B cell (primary cell): Measurements from ENCODE around the gene SLC22A6. TPM values are rescaled to one million over a fixed set of nuclear protein-coding genes. Genes with fewer than 3 reads are reported as not detected.

Experiments used
- ATAC-seq: fragments of 200-7000 bp; cut with Tn5 transposase; one replicate; pipeline ENCODE4 v1.10.0; 2021; ENCODE audit warnings: low read depth, mild to moderate bottlenecking, moderate number of reproducible peaks, moderate library complexity
- CTCF ChIA-PET: fragments of 350-600 bp; sonication (Branson Sonifier 250); formaldehyde crosslinking; loops from one replicate; lab custom pipeline; 2021; ENCODE audit warnings: antibody characterized with exemption, inconsistent platforms; lab: Charles Lee
- POLR2A ChIA-PET: fragments of 350-600 bp; sonication (Branson Sonifier 250); formaldehyde crosslinking; loops from one replicate; lab custom pipeline; 2021; ENCODE audit warnings: antibody characterized with exemption; lab: Charles Lee
- DNase-seq: peaks from one replicate; pipeline ENCODE4 v3.0.0; 2013
- H2AFZ ChIP-seq: 2 replicates; pipeline ENCODE4 v1.6.1; 2012; ENCODE audit warnings: mild to moderate bottlenecking, low read depth, low read length; ENCODE audit not compliant: insufficient read depth, poor library complexity, severe bottlenecking
- H3K27ac ChIP-seq, 2 donors: 1 replicate in 1 of 2; 2 replicates in 1 of 2; pipeline ENCODE4 v1.5.1; 2012 to 2013; ENCODE audit warnings: low read length in 2 of 2, mild to moderate bottlenecking in 2 of 2, moderate library complexity in 1 of 2
- H3K27me3 ChIP-seq, 4 experiments: fragments of 200-600 bp in 1 of 4; sonication (generic) in 1 of 4; replicated peaks in 1 of 4; 1 replicate in 2 of 4; 2 replicates in 2 of 4; pipeline versions ENCODE4 v1.6.1 to v1.7.0; 2013 to 2016; ENCODE audit warnings: low read length in 3 of 4, mild to moderate bottlenecking in 2 of 4, mixed read lengths in 1 of 4, moderate library complexity in 1 of 4; ENCODE audit not compliant: insufficient read depth in 4 of 4, control insufficient read depth in 3 of 4; ENCODE audit errors: control extremely low read depth in 1 of 4
- H3K36me3 ChIP-seq, 2 experiments: replicated peaks in 1 of 2; 1 replicate in 1 of 2; 2 replicates in 1 of 2; pipeline versions ENCODE4 v1.6.1 to v1.7.1; 2013; ENCODE audit warnings: low read length in 1 of 2; ENCODE audit not compliant: insufficient read depth in 2 of 2, control insufficient read depth in 1 of 2; ENCODE audit errors: control extremely low read depth in 1 of 2, extremely low read depth in 1 of 2
- H3K4me1 ChIP-seq, 2 donors: fragments of 200-600 bp in 1 of 2; sonication (generic) in 1 of 2; 1 replicate in 1 of 2; 2 replicates in 1 of 2; pipeline versions ENCODE4 v1.5.1 to v1.6.1; 2013 to 2017; ENCODE audit warnings: low read length in 2 of 2; ENCODE audit not compliant: control insufficient read depth in 2 of 2, insufficient read depth in 2 of 2
- H3K4me2 ChIP-seq: replicated peaks from 2 replicates; pipeline ENCODE3; 2012; ENCODE audit warnings: mild to moderate bottlenecking, low read depth, low read length; ENCODE audit not compliant: poor library complexity, severe bottlenecking
- H3K4me3 ChIP-seq, 5 experiments: fragments of 200-600 bp in 1 of 5; sonication (generic) in 1 of 5; 1 replicate in 3 of 5; 2 replicates in 2 of 5; pipeline versions ENCODE4 v1.5.1 to v1.7.0; 2011 to 2016; ENCODE audit warnings: low read length in 4 of 5, mild to moderate bottlenecking in 4 of 5, low read depth in 2 of 5, control low read depth in 1 of 5, moderate library complexity in 1 of 5; ENCODE audit not compliant: insufficient read depth in 1 of 5; ENCODE audit errors: control extremely low read depth in 1 of 5, extremely low read depth in 1 of 5
- H3K79me2 ChIP-seq: fragments of 200-600 bp; sonication (generic); one replicate; pipeline ENCODE4 v1.6.0; 2016; ENCODE audit warnings: low read length; ENCODE audit not compliant: control insufficient read depth, insufficient read depth
- H3K9ac ChIP-seq: fragments of 200-600 bp; sonication (generic); 2 replicates; pipeline ENCODE4 v1.6.1; 2017; ENCODE audit warnings: mild to moderate bottlenecking, low read length, moderate library complexity
- H3K9me3 ChIP-seq, 3 donors: one replicate each; pipeline versions ENCODE4 v1.6.1 to v1.7.1; 2013; ENCODE audit warnings: low read length in 2 of 3; ENCODE audit not compliant: control insufficient read depth in 2 of 3, insufficient read depth in 1 of 3; ENCODE audit errors: control extremely low read depth in 1 of 3
- H4K20me1 ChIP-seq: 2 replicates; pipeline ENCODE4 v1.6.0; 2012; ENCODE audit warnings: mild to moderate bottlenecking, low read length; ENCODE audit not compliant: insufficient read depth, control insufficient read depth, poor library complexity, severe bottlenecking
- H3K27ac Mint-ChIP-seq: one replicate; pipeline ENCODE4 v1.8.0; 2021; ENCODE audit warnings: mixed read lengths
- H3K27me3 Mint-ChIP-seq: one replicate; pipeline ENCODE4 v1.8.0; 2021; ENCODE audit warnings: mixed read lengths
- H3K4me1 Mint-ChIP-seq: one replicate; pipeline ENCODE4 v1.8.0; 2021; ENCODE audit warnings: mixed read lengths
- H3K4me3 Mint-ChIP-seq: one replicate; pipeline ENCODE4 v1.8.0; 2021; ENCODE audit warnings: mixed read lengths
- H3K9me3 Mint-ChIP-seq: one replicate; pipeline ENCODE4 v1.8.0; 2022; ENCODE audit warnings: mixed read lengths; ENCODE audit not compliant: insufficient read depth
- EZH2 ChIP-seq: IDR thresholded peaks from 2 replicates; pipeline ENCODE4 v1.6.1; 2012; ENCODE audit warnings: borderline replicate concordance, low read depth, mild to moderate bottlenecking, moderate library complexity, low read length; ENCODE audit not compliant: insufficient read depth, poor library complexity, severe bottlenecking
- WGBS: methylation state at CpG from one replicate; pipeline ENCODE4 v1.1.5; 2013; ENCODE audit warnings: missing lambda C conversion rate; ENCODE audit not compliant: insufficient coverage; 5-methylcytosine and 5-hydroxymethylcytosine counted together
- intact Hi-C: fragments of 100-400 bp; cut with micrococcal nuclease; formaldehyde crosslinking; loops from one replicate; pipeline ENCODE4 v1.10.0; 2022
- polyA plus RNA-seq: library from polyadenylated mRNA; depleted of rRNA; stranded (reverse); fragments of >200 nt; gene quantifications from 2 replicates; pipeline ENCODE4 v1.2.3, GENCODE V29; 2012
- total RNA-seq, 2 donors: library from RNA; stranded (reverse); fragments of 120-200 nt in 1 of 2; gene quantifications; 1 replicate in 1 of 2; 2 replicates in 1 of 2; pipeline versions ENCODE4 v1.2.3 to v1.2.4, GENCODE V29; 2013 to 2022
- TF ChIP-seq, protein P1 (sequence below): fragments of 200-600 bp; IDR thresholded peaks from one replicate; pipeline ENCODE4 v1.8.0; 2022; ENCODE audit warnings: antibody characterized with exemption, mild to moderate bottlenecking

The SLC22A6 gene
- total and polyA plus RNA-seq, 2 donors (not counting 1 experiment from before 2014, with no cell fraction given): not detected

DNA sequence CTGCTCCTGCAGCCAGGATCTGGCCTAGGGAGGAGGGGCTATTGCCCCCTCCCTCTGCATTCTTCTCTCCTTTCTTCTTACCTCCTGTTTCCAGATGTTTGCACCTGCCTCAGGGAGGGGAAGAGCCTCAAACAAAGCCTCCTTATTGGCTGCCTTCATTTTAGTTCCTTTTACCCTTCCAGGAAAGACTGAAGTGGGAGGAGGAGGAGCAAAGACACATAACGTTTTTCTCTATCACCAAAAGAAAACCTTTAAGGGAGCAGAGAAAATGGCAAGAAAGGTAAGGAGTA, 50.3 kb downstream of the SLC22A6 start:
- H3K4me2 ChIP-seq: no peak overlapping the region
- H3K4me1 ChIP-seq: no peaks in the 10 kb centered on the region
- H3K9me3 Mint-ChIP-seq: no peaks in the 10 kb centered on the region
- no peaks in the 10 kb centered on the region for H3K79me2 ChIP-seq
- H3K4me3 Mint-ChIP-seq: no peak overlapping the region
- POLR2A ChIA-PET: no interaction called here
- H3K27me3 ChIP-seq: peaks cover 0 to 24% (median 1%) of the 10 kb centered on the region in 4 experiments
- H3K4me3 ChIP-seq: no peak overlapping the region
- ATAC-seq: no peak
- no CpG with 5 or more reads among the region's 1 CpG for WGBS
- H3K36me3 ChIP-seq: no peaks in the 10 kb centered on the region
- H3K4me1 Mint-ChIP-seq: no peaks in the 10 kb centered on the region
- no peak overlapping the region for H3K27ac ChIP-seq
- H3K27ac Mint-ChIP-seq: no peak overlapping the region
- intact Hi-C loops: no loop called here
- TF ChIP-seq, protein P1, sequence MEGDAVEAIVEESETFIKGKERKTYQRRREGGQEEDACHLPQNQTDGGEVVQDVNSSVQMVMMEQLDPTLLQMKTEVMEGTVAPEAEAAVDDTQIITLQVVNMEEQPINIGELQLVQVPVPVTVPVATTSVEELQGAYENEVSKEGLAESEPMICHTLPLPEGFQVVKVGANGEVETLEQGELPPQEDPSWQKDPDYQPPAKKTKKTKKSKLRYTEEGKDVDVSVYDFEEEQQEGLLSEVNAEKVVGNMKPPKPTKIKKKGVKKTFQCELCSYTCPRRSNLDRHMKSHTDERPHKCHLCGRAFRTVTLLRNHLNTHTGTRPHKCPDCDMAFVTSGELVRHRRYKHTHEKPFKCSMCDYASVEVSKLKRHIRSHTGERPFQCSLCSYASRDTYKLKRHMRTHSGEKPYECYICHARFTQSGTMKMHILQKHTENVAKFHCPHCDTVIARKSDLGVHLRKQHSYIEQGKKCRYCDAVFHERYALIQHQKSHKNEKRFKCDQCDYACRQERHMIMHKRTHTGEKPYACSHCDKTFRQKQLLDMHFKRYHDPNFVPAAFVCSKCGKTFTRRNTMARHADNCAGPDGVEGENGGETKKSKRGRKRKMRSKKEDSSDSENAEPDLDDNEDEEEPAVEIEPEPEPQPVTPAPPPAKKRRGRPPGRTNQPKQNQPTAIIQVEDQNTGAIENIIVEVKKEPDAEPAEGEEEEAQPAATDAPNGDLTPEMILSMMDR: no peak
- no peak overlapping the region for H2AFZ ChIP-seq
- no peak for DNase-seq
- CTCF ChIA-PET: no interaction called here
- peaks cover 45% of the 10 kb centered on the region for H3K27me3 Mint-ChIP-seq
- H3K9ac ChIP-seq: no peak overlapping the region
- H4K20me1 ChIP-seq: no peaks in the 10 kb centered on the region
- H3K9me3 ChIP-seq: peaks cover 0 to 4% (median 2%) of the 10 kb centered on the region in 3 donors

DNA sequence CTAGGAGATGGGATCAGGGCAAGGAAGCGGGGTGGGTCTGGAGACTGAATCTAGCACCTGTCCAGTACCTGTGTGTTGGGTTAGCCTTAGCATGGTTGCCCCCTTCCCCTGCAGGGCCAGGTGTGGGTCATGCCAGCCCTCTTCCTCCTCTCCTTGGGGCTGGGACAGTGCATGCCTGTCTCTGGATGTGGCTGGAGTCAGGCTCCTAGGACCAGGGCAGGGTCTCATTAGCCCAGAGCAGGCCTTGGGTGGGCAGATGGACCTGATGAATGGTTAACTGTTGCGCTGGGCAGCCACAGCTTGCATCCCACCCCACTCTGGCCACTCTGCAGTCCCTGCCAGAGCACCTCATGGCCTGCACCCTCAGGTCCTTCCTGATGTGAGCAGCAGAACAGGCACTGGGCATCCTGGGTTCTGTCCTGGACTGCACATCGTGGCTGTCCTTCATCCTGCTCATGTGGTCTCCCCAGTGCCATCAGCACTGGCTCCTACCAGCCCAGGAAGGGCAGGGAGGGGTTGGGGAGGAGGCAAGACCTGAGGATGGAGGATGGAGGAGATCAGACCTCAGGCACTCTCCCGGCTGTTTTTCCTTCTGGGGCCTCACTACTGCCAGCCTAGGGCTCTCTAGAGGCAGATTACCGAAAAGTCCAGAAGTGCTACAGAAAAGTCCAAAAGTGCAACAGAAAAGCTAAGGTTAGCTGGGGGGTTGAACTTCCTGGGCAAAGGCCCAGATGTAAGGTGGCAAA, 50.8 kb downstream of the SLC22A6 start:
- H4K20me1 ChIP-seq: no peaks in the 10 kb centered on the region
- H3K36me3 ChIP-seq: no peaks in the 10 kb centered on the region
- Mint-ChIP-seq H3K27ac (no peak overlapping the region), H3K9me3 (no peaks in the 10 kb centered on the region), H3K27me3 (peaks cover 46% of the 10 kb centered on the region), H3K4me1 (no peaks in the 10 kb centered on the region), H3K4me3 (no peak overlapping the region)
- ChIA-PET CTCF (no interaction called here), POLR2A (no interaction called here)
- peaks cover 0 to 27% (median 1%) of the 10 kb centered on the region in 4 experiments for H3K27me3 ChIP-seq
- no peak overlapping the region for H3K4me3 ChIP-seq
- 90% methylated on average over 5 of the region's 5 CpGs for WGBS
- H3K9me3 ChIP-seq: peaks cover 0 to 4% (median 2%) of the 10 kb centered on the region in 3 donors
- ATAC-seq: no peak
- H2AFZ ChIP-seq: no peak overlapping the region
- no peaks in the 10 kb centered on the region for H3K79me2 ChIP-seq
- no peak overlapping the region for H3K4me2 ChIP-seq
- no peak for DNase-seq
- intact Hi-C loops: no loop called here
- no peak overlapping the region for H3K27ac ChIP-seq
- no peaks in the 10 kb centered on the region for H3K4me1 ChIP-seq
- TF ChIP-seq, protein P1: no peak
- no peak for TF ChIP-seq EZH2
- H3K9ac ChIP-seq: no peak overlapping the region
